Epithelial cell of prostate (primary cell): ENCODE data around the gene ANKRD40.

ENCODE experiments used
- DNase-seq: peaks from one replicate; pipeline ENCODE4 v3.0.0-alpha.2; 2011; ENCODE audit warnings: low read depth, low spot score
- H3K27ac ChIP-seq: fragments of 450-650 bp; 2 replicates; pipeline ENCODE4 v1.5.1; 2017; ENCODE audit warnings: mild to moderate bottlenecking

Gene ANKRD40

GRCh38 chr17:50675190-50675589, 32.5 kb downstream of the ANKRD40 start:
- DNase-seq, result no peak
- no peak overlapping the region for H3K27ac ChIP-seq

- DNase-seq, result peak; percentile 46
- H3K27ac ChIP-seq, result no peak overlapping the region
These were observed 34.7 kb downstream of the ANKRD40 start for GRCh38 chr17:50672831-50673551.

- DNase-seq, result no peak
- no peak overlapping the region for H3K27ac ChIP-seq
These were observed 35.6 kb downstream of the ANKRD40 start for GRCh38 chr17:50672071-50672470.

GRCh38 chr17:50668838-50669581, 38.7 kb downstream of the ANKRD40 start:
- H3K27ac ChIP-seq, result no peak overlapping the region
- no peak for DNase-seq

GRCh38 chr17:50668025-50668837, 39.5 kb downstream of the ANKRD40 start:
- no peak overlapping the region for H3K27ac ChIP-seq
- no peak for DNase-seq

GRCh38 chr17:50667259-50668024, 40.3 kb downstream of the ANKRD40 start:
- no peak for DNase-seq
- H3K27ac ChIP-seq, result no peak overlapping the region

GRCh38 chr17:50666316-50666715, 41.4 kb downstream of the ANKRD40 start:
- no peak overlapping the region for H3K27ac ChIP-seq
- DNase-seq, result no peak

- no peak for DNase-seq
- H3K27ac ChIP-seq, result no peak overlapping the region
These were observed 41.9 kb downstream of the ANKRD40 start for GRCh38 chr17:50665838-50666237.

GRCh38 chr17:50664788-50665458, 42.8 kb downstream of the ANKRD40 start:
- no peak for DNase-seq
- H3K27ac ChIP-seq, result no peak overlapping the region

GRCh38 chr17:50663812-50664374, 43.8 kb downstream of the ANKRD40 start:
- no peak overlapping the region for H3K27ac ChIP-seq
- DNase-seq, result no peak

- H3K27ac ChIP-seq, result peak overlapping the region; percentile 58
- no peak for DNase-seq
These were observed 45.0 kb downstream of the ANKRD40 start for GRCh38 chr17:50662632-50663225.

GRCh38 chr17:50661795-50662391, 45.8 kb downstream of the ANKRD40 start:
- peak overlapping the region; percentile 58 for H3K27ac ChIP-seq
- peak; percentile 68 for DNase-seq

- H3K27ac ChIP-seq, result peak overlapping the region; percentile 58
- no peak for DNase-seq
These were observed 46.4 kb downstream of the ANKRD40 start for GRCh38 chr17:50661348-50661747.

- H3K27ac ChIP-seq, result peak overlapping the region; percentile 58
These were observed 46.8 kb downstream of the ANKRD40 start for GRCh38 chr17:50660887-50661345.

GRCh38 chr17:50660042-50660886, 47.5 kb downstream of the ANKRD40 start:
- peak overlapping the region; percentile 58 for H3K27ac ChIP-seq
- DNase-seq, result no peak

More at GRCh38 chr17:50660887-50661345, 46.8 kb downstream of the ANKRD40 start:
- no peak for DNase-seq

GRCh38 chr17:50659179-50659578, 48.5 kb downstream of the ANKRD40 start:
- DNase-seq, result no peak
- H3K27ac ChIP-seq, result no peak overlapping the region

- H3K27ac ChIP-seq, result no peak overlapping the region
- no peak for DNase-seq
These were observed 49.1 kb downstream of the ANKRD40 start for GRCh38 chr17:50658616-50659015.
